Measurements from ENCODE around the gene POU3F2. TPM values are rescaled to one million over a fixed set of nuclear protein-coding genes. Genes with fewer than 3 reads are reported as not detected.

The POU3F2 gene
- total RNA-seq, 1 experiment from 2014 or later: not detected

DNA sequence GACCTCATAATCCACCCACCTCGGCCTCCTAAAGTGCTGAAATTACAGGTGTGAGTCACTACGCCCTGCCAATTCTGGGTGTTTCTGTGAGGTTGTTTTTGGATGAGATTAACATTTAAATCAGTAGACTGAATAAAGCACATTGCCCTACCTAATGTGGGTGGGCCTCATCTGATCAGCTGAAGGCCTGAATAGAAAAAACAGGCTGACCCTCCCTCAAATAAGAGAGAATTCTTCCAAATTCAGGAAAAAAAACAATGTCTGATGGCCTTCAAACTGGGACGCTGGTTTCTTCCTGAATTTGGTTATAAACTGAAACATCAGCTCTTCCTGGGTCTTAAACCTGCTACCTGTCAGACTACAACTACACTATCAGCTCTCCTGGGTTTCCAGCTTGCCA lies 51.0 kb downstream of the POU3F2 start:
- in situ Hi-C loops (cut with HindIII; ENCODE audit: low pct_unique_long_range_greater_than_20kb, low sequenced_read_pairs): no loop called here
- no peak for DNase-seq (ENCODE audit: low read depth)

DNA sequence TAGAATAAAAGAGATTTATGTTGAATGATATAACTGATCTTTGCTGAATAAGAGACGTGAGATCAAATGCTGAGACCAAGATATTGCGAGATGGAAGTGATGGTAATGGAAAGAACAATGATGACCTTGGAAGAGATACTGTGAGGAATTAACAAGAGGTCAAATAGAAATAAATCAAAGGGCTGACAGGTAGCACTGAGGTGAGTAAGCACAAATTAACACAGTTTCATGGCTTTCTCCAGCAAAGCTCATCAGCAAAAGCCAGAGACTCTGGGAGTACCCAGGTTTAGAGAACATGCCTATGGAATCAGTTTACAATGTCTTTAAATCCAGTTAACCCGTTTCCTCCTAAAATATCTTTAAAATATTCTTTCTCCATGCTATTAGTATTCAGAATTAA lies 53.3 kb downstream of the POU3F2 start:
- DNase-seq (ENCODE audit: low read depth): no peak

More for the DNA sequence above, 53.3 kb downstream of the POU3F2 start:
- in situ Hi-C loops (cut with HindIII; ENCODE audit: low pct_unique_long_range_greater_than_20kb, low sequenced_read_pairs): no loop called here

Other genes with a start within 250 kb of the POU3F2 start
- 11.3 and 21.3 TPM in 2 replicates for gene FBXL4, start 113.4 kb downstream of the POU3F2 start, total RNA-seq (2014; rRNA removed; shearing (Covaris generic); ENCODE audit: low replicate concordance)

Data from Caki2 (cell line).